SK-N-SH treated with all-trans-retinoic acid at 6 μM for 48 hours (cell line): ENCODE data around the gene ZDHHC11B.
A peak's percentile ranks its signal among the peaks of the same experiment; 100 is the strongest.

Source experiments
- ATAC-seq: fragments of 200-7000 bp; cut with Tn5 transposase; 3 replicates; pipeline ENCODE4 v1.9.1; 2020; ENCODE audit warnings: mild to moderate bottlenecking, moderate library complexity
- ARNTL ChIP-seq: fragments of 450-650 bp; formaldehyde crosslinking; IDR thresholded peaks from 2 replicates; pipeline ENCODE4 v1.5.0; 2020; ENCODE audit warnings: low read depth, mild to moderate bottlenecking, moderate library complexity, borderline replicate concordance
- BACH2 ChIP-seq: fragments of 250-450 bp; sonication (Bioruptor Pico); IDR thresholded peaks from 2 replicates; pipeline ENCODE4 v1.9.0; 2021; ENCODE audit warnings: mild to moderate bottlenecking, borderline replicate concordance
- ESRRG ChIP-seq: fragments of 250-450 bp; sonication (Bioruptor Pico); IDR thresholded peaks from 2 replicates; pipeline ENCODE4 v1.6.1; 2021; ENCODE audit warnings: mild to moderate bottlenecking
- GLIS3 ChIP-seq: fragments of 250-450 bp; sonication (Bioruptor Pico); IDR thresholded peaks from 2 replicates; pipeline ENCODE4 v1.5.0; 2020; ENCODE audit warnings: mild to moderate bottlenecking, moderate library complexity
- ISL1 ChIP-seq: fragments of 250-450 bp; sonication (Bioruptor Pico); IDR thresholded peaks from 2 replicates; pipeline ENCODE4 v2.1.2; 2022; ENCODE audit warnings: mild to moderate bottlenecking, moderate library complexity
- OSR1 ChIP-seq: fragments of 250-450 bp; sonication (Bioruptor Pico); IDR thresholded peaks from 2 replicates; pipeline ENCODE4 v1.8.0; 2022; ENCODE audit warnings: moderate library complexity, mild to moderate bottlenecking, inconsistent platforms
- PPARA ChIP-seq: fragments of 250-450 bp; sonication (Bioruptor Pico); IDR thresholded peaks from 2 replicates; pipeline ENCODE4 v1.5.0; 2020; ENCODE audit warnings: mild to moderate bottlenecking, borderline replicate concordance
- RARB ChIP-seq: fragments of 250-450 bp; sonication (Bioruptor Pico); IDR thresholded peaks from 2 replicates; pipeline ENCODE4 v1.8.0; 2021; ENCODE audit warnings: mild to moderate bottlenecking, moderate library complexity
- SNAI2 ChIP-seq: fragments of 250-450 bp; sonication (Bioruptor Pico); IDR thresholded peaks from 2 replicates; pipeline ENCODE4 v1.5.0; 2020; ENCODE audit warnings: mild to moderate bottlenecking, moderate library complexity
- TCF4 ChIP-seq: fragments of 250-450 bp; sonication (Bioruptor Pico); IDR thresholded peaks from 2 replicates; pipeline ENCODE4 v1.8.0; 2021; ENCODE audit warnings: mild to moderate bottlenecking, moderate library complexity, borderline replicate concordance
- TOX ChIP-seq: fragments of 250-450 bp; sonication (Bioruptor Pico); IDR thresholded peaks from 2 replicates; pipeline ENCODE4 v1.8.0; 2021; ENCODE audit warnings: mild to moderate bottlenecking, moderate library complexity, borderline replicate concordance
- ZC3H10 ChIP-seq: fragments of 250-450 bp; sonication (Bioruptor Pico); IDR thresholded peaks from 2 replicates; pipeline ENCODE4 v1.5.1; 2021; ENCODE audit warnings: mild to moderate bottlenecking, moderate library complexity
- ZFP3 ChIP-seq: fragments of 250-450 bp; sonication (Bioruptor Pico); IDR thresholded peaks from 2 replicates; pipeline ENCODE4 v1.5.0; 2020; ENCODE audit warnings: mild to moderate bottlenecking, moderate library complexity
- ZFP30 ChIP-seq: fragments of 450-650 bp; formaldehyde crosslinking; IDR thresholded peaks from 2 replicates; pipeline ENCODE4 v1.5.0; 2022; ENCODE audit warnings: mild to moderate bottlenecking, moderate library complexity
- ZNF565 ChIP-seq: fragments of 450-650 bp; formaldehyde crosslinking; conservative IDR thresholded peaks from 2 replicates; pipeline ENCODE4 v1.5.0; 2020; ENCODE audit warnings: low read depth, mild to moderate bottlenecking, moderate library complexity
- ZNF70 ChIP-seq: fragments of 450-650 bp; formaldehyde crosslinking; IDR thresholded peaks from 2 replicates; pipeline ENCODE4 v1.5.0; 2020; ENCODE audit warnings: mild to moderate bottlenecking, moderate library complexity
- ZNF8 ChIP-seq: fragments of 450-650 bp; formaldehyde crosslinking; IDR thresholded peaks from 2 replicates; pipeline ENCODE4 v1.5.0; 2020; ENCODE audit warnings: mild to moderate bottlenecking, moderate library complexity
- TF ChIP-seq, protein P1 (sequence below): fragments of 250-450 bp; sonication (Bioruptor Pico); IDR thresholded peaks from 2 replicates; pipeline ENCODE4 v1.5.1; 2021; ENCODE audit warnings: mild to moderate bottlenecking, moderate library complexity
- TF ChIP-seq, protein P2 (sequence below): fragments of 250-450 bp; sonication (Bioruptor Pico); IDR thresholded peaks from 2 replicates; pipeline ENCODE4 v1.5.0; 2020; ENCODE audit warnings: mild to moderate bottlenecking, moderate library complexity
- TF ChIP-seq, protein P3 (sequence below): fragments of 250-450 bp; sonication (Bioruptor Pico); IDR thresholded peaks from 2 replicates; pipeline ENCODE4 v1.8.0; 2020; ENCODE audit warnings: mild to moderate bottlenecking, moderate library complexity, borderline replicate concordance
- TF ChIP-seq, protein P4 (sequence below): fragments of 250-450 bp; sonication (Bioruptor Pico); IDR thresholded peaks from 2 replicates; pipeline ENCODE4 v1.5.1; 2020; ENCODE audit warnings: low read depth, mild to moderate bottlenecking, moderate library complexity
- TF ChIP-seq, protein P5 (sequence below): fragments of 250-450 bp; sonication (Bioruptor Pico); IDR thresholded peaks from 2 replicates; pipeline ENCODE4 v1.8.0; 2021; ENCODE audit warnings: low read depth, mild to moderate bottlenecking, moderate library complexity, borderline replicate concordance

Gene ZDHHC11B

DNA sequence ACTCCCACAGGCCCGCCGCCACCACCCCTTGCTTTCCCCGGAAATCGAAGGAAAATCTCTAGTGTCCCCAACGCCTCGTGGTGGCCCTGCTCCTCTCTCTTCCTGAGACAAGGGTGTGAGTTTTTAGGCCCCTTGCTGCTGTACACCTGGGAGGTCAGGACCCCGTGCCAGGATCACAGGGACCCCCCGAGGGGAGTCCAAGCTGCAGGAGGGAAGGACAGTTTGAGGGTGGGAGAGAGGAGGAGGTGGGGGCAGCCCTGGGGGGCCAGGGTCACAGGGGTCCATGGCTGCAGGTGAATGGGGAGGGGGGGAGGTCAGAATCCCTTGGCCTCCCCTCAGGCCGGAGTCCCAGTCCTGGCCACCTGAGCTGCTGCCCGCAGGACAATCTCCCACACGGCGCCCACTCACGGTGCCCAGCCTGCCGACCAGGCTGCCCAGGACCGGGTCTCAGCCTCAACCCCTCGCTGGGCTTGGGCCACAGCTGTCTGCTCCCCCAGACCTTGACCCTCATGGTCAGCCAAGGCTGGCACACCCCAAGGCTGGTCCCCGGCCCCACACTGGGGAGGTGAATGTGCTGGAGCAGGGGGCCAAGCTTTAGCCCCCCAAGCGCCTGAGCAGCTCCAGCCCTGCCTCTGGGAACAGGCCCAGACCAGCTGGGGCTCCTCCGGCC is 111.2 kb downstream of the ZDHHC11B start:
- ATAC-seq: no peak
- no peak for TF ChIP-seq ARNTL (CRISPR knock-in tag)
- TF ChIP-seq BACH2 (CRISPR knock-in tag): no peak
- TF ChIP-seq ZNF8 (CRISPR knock-in tag): no peak
- no peak for TF ChIP-seq SNAI2 (CRISPR knock-in tag)
- TF ChIP-seq OSR1 (CRISPR knock-in tag): no peak
- no peak for TF ChIP-seq ZFP3 (CRISPR knock-in tag)

DNA sequence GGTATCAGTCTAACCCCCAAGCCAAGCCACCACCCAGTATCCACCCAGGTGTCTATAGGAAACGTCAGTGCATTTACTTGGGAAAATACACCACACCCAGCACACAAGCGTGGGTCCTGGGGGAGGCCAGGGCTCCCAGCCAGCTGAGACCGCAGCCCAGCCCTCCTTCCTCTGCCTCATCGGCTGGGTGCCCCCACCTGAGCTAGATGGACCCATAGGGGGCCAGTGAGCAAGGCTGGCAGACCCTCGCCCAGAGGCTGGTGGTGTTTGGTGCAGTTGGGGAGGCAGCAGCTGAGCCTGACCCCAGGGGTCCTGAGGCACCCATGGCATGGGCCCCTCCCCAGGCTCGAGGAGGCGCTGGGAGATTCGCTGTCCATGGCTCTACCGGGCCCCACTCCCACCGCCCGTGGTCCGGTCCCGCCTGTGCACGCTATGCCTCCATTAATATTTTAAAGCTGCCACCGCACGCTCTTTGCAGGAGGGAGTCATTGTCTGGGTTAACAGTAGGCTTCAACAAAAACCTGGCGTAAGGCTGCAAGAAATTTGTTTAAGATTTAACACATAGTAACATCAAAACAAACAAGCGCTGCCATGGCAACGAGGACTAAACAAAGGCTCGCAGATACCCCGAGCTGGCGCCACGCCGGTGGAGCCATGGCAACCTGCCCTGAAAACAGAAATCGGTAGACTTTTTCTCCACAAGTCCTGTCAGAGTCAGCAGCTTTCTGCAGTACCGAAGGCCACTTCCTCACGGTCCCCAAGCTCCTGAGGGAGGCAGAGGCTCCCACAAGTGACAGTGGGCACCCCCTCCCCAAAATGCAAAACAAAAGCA is 112.0 kb downstream of the ZDHHC11B start:
- TF ChIP-seq ZFP3 (CRISPR knock-in tag) (no peak), ZNF565 (CRISPR knock-in tag) (no peak), SNAI2 (CRISPR knock-in tag) (no peak)
- TF ChIP-seq, protein P1, sequence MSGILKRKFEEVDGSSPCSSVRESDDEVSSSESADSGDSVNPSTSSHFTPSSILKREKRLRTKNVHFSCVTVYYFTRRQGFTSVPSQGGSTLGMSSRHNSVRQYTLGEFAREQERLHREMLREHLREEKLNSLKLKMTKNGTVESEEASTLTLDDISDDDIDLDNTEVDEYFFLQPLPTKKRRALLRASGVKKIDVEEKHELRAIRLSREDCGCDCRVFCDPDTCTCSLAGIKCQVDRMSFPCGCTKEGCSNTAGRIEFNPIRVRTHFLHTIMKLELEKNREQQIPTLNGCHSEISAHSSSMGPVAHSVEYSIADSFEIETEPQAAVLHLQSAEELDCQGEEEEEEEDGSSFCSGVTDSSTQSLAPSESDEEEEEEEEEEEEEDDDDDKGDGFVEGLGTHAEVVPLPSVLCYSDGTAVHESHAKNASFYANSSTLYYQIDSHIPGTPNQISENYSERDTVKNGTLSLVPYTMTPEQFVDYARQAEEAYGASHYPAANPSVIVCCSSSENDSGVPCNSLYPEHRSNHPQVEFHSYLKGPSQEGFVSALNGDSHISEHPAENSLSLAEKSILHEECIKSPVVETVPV (CRISPR knock-in tag): no peak
- TF ChIP-seq, protein P2, sequence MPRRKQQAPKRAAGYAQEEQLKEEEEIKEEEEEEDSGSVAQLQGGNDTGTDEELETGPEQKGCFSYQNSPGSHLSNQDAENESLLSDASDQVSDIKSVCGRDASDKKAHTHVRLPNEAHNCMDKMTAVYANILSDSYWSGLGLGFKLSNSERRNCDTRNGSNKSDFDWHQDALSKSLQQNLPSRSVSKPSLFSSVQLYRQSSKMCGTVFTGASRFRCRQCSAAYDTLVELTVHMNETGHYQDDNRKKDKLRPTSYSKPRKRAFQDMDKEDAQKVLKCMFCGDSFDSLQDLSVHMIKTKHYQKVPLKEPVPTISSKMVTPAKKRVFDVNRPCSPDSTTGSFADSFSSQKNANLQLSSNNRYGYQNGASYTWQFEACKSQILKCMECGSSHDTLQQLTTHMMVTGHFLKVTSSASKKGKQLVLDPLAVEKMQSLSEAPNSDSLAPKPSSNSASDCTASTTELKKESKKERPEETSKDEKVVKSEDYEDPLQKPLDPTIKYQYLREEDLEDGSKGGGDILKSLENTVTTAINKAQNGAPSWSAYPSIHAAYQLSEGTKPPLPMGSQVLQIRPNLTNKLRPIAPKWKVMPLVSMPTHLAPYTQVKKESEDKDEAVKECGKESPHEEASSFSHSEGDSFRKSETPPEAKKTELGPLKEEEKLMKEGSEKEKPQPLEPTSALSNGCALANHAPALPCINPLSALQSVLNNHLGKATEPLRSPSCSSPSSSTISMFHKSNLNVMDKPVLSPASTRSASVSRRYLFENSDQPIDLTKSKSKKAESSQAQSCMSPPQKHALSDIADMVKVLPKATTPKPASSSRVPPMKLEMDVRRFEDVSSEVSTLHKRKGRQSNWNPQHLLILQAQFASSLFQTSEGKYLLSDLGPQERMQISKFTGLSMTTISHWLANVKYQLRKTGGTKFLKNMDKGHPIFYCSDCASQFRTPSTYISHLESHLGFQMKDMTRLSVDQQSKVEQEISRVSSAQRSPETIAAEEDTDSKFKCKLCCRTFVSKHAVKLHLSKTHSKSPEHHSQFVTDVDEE (CRISPR knock-in tag): no peak

DNA sequence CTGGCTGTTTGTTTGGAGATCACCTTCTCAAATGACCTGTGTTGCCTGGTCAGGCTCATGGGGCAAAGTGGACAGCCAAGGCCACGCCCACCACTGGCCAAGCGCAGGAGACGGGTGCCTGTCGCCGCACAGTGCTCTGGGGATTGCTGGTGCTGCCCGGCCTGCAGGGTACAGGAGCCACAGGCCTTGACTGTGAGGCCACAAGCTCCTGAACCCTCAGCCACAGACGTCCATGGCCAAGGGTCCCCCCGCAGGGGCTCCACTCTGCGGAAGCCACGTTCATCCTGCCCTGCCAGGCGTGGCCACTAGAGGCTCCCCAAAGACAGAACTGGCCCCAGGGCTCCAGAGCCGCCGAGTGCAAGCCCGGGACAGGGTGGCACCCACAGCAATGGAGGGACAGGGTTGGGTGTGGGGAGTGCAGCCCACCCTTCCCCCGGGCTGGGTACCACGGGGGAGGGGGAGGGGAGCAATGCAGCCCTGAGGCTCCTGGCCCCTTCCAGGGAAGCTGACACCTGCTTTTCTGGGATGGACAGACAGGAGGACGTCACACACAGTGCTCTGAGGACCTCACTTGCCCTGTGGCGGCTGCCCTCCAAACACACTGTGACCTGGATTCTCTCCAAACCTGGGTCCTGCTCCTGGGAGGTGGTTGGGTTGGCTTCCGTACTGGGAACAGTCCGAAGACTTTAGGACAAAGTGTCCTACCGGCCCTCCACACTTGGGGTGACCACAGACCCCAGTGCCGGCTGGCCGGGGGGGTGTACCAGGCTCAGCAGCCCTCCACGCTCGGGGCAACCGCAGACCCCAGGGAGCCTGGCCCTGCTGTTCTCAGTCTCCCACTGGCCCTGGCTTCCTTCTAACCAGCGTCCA is 112.8 kb downstream of the ZDHHC11B start:
- TF ChIP-seq, protein P3, sequence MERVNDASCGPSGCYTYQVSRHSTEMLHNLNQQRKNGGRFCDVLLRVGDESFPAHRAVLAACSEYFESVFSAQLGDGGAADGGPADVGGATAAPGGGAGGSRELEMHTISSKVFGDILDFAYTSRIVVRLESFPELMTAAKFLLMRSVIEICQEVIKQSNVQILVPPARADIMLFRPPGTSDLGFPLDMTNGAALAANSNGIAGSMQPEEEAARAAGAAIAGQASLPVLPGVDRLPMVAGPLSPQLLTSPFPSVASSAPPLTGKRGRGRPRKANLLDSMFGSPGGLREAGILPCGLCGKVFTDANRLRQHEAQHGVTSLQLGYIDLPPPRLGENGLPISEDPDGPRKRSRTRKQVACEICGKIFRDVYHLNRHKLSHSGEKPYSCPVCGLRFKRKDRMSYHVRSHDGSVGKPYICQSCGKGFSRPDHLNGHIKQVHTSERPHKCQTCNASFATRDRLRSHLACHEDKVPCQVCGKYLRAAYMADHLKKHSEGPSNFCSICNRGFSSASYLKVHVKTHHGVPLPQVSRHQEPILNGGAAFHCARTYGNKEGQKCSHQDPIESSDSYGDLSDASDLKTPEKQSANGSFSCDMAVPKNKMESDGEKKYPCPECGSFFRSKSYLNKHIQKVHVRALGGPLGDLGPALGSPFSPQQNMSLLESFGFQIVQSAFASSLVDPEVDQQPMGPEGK: no peak
- TF ChIP-seq, protein P4, sequence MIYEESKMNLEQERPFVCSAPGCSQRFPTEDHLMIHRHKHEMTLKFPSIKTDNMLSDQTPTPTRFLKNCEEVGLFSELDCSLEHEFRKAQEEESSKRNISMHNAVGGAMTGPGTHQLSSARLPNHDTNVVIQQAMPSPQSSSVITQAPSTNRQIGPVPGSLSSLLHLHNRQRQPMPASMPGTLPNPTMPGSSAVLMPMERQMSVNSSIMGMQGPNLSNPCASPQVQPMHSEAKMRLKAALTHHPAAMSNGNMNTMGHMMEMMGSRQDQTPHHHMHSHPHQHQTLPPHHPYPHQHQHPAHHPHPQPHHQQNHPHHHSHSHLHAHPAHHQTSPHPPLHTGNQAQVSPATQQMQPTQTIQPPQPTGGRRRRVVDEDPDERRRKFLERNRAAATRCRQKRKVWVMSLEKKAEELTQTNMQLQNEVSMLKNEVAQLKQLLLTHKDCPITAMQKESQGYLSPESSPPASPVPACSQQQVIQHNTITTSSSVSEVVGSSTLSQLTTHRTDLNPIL (CRISPR knock-in tag): no peak
- TF ChIP-seq, protein P5, sequence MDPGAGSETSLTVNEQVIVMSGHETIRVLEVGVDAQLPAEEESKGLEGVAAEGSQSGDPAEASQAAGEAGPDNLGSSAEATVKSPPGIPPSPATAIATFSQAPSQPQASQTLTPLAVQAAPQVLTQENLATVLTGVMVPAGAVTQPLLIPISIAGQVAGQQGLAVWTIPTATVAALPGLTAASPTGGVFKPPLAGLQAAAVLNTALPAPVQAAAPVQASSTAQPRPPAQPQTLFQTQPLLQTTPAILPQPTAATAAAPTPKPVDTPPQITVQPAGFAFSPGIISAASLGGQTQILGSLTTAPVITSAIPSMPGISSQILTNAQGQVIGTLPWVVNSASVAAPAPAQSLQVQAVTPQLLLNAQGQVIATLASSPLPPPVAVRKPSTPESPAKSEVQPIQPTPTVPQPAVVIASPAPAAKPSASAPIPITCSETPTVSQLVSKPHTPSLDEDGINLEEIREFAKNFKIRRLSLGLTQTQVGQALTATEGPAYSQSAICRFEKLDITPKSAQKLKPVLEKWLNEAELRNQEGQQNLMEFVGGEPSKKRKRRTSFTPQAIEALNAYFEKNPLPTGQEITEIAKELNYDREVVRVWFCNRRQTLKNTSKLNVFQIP (CRISPR knock-in tag): no peak
- TF ChIP-seq ARNTL (CRISPR knock-in tag) (no peak), PPARA (CRISPR knock-in tag) (no peak), BACH2 (CRISPR knock-in tag) (no peak), TCF4 (CRISPR knock-in tag) (no peak), RARB (CRISPR knock-in tag) (no peak), OSR1 (CRISPR knock-in tag) (no peak), ESRRG (CRISPR knock-in tag) (no peak), ZNF8 (CRISPR knock-in tag) (no peak), GLIS3 (CRISPR knock-in tag) (no peak), ISL1 (CRISPR knock-in tag) (no peak), TOX (CRISPR knock-in tag) (no peak), SNAI2 (CRISPR knock-in tag) (no peak), ZC3H10 (CRISPR knock-in tag) (no peak), ZNF70 (no peak), ZFP30 (CRISPR knock-in tag) (no peak), ZNF565 (CRISPR knock-in tag) (no peak)
- TF ChIP-seq, protein P1 (CRISPR knock-in tag): no peak
- peak; percentile 87 for ATAC-seq

More for the DNA sequence above, 112.0 kb downstream of the ZDHHC11B start:
- peak; percentile 53 for ATAC-seq
